ENCODE measurements around the gene TRAPPC1.

GRCh38 chr17:7971651-7972050 is 39.9 kb upstream of the TRAPPC1 start:
- TF ChIP-seq CTCF (conservative IDR thresholded peaks at IDR 0.05 in 1 of 2, IDR thresholded peaks at IDR 0.05 in 1 of 2; ENCODE audit: extremely low read depth in 1 of 2, insufficient read depth in 1 of 2, low read depth in 1 of 2, low read length in 2 of 2) (no peak), EZH2 (IDR thresholded peaks at IDR 0.05; ENCODE audit: borderline replicate concordance, low read length) (no peak)
